ENCODE results near the gene CDH4.

- TF ChIP-seq, protein P1, sequence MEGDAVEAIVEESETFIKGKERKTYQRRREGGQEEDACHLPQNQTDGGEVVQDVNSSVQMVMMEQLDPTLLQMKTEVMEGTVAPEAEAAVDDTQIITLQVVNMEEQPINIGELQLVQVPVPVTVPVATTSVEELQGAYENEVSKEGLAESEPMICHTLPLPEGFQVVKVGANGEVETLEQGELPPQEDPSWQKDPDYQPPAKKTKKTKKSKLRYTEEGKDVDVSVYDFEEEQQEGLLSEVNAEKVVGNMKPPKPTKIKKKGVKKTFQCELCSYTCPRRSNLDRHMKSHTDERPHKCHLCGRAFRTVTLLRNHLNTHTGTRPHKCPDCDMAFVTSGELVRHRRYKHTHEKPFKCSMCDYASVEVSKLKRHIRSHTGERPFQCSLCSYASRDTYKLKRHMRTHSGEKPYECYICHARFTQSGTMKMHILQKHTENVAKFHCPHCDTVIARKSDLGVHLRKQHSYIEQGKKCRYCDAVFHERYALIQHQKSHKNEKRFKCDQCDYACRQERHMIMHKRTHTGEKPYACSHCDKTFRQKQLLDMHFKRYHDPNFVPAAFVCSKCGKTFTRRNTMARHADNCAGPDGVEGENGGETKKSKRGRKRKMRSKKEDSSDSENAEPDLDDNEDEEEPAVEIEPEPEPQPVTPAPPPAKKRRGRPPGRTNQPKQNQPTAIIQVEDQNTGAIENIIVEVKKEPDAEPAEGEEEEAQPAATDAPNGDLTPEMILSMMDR (IDR thresholded peaks at IDR 0.05) = no peak
- TF ChIP-seq POLR2A (IDR thresholded peaks at IDR 0.05) (no peak), POLR2AphosphoS5 (IDR thresholded peaks at IDR 0.05) (no peak)
These were observed 397.2 kb downstream of the CDH4 start for GRCh38 chr20:61649105-61649859.

Measured in prostate gland (tissue), 2 donors.